COR-L47 (cell line): ENCODE results near the gene SLC27A3.

Source experiments
- DNase-seq: peaks from one replicate; lab custom pipeline; 2025; lab: John Stamatoyannopoulos, UW

SLC27A3 gene

DNA sequence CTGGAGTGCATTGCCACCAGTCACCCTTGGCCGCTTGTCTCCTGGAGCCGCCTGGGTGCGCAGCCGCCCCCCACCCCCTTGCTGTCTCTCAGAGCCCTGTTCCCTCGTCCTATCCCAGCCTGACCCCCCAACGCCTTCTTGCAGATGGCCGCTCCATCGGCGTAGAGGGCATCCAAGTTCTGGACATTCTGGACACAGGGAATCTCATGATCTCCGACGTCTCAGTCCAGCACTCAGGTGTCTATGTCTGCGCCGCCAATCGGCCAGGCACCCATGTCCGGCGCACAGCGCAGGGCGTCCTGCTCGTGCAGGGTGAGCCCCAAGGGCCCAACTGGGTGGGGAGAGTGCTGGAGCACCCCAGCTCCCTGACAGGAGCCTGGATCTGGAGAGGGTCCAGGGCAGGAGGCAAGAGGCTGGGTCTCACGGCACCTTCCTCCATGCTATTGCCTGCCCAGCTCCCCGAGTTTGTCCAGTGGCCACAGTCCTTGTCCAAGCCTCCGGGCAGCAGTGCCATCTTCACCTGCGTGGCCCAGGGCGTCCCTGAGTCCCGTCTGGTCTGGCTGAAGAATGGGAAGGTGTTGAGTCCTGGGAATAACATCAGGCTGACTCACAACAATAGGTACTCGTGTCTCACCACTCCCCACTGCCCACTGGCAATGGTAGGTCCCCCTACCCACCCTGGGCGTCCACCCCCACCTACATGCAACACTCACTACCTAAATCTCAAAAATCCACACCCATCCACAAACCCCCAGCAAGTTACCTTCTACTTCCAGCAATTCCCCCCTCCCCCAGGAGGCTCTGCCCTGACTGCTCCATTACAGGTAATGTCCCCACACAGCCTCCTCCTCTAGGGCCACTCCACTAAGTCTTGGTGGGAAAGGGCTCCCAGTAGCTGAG is 24.6 kb downstream of the SLC27A3 start:
- DNase-seq = no peak

DNA sequence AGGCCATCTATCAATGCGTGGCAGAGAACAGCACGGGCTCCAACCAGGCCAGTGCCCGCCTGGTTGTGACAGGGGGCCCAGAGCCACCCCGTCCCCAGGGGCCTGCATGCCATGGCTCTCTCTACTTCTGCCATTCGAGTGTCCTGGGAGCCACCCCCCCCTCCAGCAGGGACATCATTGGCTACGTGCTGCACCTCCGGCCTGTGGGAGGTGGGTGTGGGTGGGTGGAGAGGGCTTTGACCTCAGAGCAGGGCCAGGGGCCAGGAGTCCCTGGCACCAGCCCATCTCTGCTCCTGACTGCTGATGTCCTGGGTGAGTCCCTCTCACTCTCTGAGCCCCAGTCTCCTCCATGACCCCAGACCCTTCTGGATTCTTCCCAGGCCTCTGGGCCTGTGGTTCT is 25.3 kb downstream of the SLC27A3 start:
- no peak for DNase-seq

DNA sequence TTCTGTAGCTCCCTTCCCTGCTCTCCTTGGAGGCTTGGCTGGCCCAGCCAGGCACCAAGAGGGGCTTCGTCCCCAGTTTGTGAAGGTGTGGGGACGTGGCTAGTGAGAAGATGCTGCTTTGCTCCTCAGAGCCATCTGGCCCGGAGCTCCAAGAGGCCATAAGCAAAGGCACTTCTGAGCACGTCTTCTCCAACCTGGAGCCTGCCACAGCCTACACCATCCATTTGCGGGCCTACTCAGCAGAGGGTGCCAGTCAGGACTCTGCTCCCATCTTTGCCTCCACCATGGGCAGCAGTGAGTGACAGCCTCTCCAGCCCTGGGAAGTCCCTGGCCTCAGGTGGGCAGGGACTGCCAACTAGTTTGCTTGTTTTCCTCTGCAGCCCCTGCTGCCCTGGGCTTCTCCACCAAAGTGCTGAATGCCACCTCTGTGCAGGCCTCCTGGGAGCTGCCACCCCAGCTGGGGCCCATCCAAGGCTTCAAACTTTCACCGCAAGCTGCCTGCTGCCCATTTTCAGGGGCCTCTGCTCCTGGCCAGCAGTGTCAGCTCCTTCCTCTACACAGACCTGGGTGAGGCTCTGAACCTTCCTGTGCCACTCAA is 25.9 kb downstream of the SLC27A3 start:
- DNase-seq = no peak

DNA sequence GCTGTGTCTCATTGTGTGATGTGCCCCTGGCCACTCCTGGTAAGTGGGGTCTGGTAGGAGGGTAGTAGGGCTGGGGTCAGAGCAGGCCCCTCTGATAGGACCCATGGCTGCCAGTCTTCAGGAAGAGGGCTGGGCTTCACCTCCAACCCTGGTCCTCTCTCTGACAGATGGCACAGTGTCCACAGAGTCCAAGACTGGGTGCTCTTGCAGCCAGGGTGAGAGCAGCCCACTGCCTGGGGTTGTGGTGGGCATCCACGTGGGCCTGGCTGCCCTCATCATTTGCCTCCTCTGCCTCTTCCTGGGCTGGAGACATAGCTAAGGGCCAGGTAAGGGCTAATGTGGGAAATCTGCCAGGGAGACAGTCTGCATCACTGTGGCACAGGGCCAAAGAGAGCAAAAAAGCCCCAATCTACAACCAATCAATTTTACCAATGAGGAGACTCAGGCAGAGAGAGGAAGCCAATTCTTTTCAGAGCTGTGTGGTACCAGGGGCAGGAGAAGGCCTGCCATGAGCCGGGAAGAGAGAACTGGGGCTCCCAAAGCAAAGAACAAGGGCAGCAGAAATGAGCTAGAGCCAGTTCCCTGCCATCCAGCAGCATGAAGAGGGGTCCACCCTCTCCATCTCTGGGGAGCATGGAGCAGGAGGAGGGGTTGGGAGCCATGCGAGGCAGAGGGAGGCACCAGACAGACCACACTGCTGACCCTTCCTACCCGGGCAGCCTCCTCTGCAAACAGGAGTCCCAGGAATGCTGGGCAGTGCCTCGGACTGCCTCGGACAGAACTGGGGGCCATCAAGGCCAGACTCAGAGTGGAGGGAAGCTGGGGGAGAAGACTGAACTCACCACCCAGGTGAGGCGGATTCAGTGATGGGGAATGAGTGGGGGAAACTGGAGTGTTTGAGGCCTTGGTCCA is 26.8 kb downstream of the SLC27A3 start:
- no peak for DNase-seq

DNA sequence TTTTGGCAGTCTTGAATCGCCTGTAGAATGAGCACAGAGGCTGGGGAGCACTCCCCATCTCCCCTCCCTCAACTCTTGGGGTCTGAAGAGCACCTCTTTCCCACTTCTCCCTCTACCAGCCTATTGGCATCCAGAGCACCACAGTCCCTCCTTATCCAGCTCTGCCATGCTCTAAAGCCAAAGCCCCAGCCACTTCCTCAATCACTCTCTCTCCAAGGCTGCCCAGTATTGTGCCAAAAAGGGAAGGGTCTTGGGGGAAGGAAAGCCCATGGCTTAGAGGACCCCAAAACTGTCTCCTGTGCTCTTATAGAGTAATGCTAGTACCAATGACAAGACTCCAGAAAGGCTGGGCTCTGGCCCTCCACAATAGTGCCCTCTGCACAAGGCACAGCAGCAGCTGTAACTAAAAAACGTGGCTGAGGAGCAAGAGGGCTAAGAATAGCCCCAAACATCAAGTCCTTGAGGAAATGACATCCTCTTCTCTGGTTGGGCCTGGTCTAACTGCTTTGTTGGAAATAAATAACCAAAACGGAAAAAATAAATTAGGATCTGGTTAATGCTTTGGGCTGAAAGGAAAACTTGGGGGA is 28.4 kb downstream of the SLC27A3 start:
- DNase-seq = no peak

DNA sequence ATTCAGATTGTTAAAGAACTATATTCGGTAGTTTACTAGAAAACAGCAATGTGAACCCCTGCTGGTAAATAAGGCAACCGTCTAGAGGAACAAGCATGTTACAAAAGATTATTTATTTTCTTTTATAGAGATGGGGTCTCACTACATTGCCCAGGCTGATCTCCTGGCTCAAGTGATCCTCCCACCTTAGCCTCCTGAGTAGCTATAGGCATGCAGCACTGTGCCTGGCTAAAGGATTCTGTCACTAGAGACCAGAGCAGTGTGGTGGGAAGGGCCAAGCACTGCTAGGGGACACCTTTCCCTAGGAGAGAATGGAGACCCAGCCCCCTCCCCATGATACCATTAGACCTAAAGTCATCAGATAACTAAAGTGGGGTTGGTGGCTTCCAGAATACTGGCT is 28.9 kb downstream of the SLC27A3 start:
- DNase-seq = no peak

DNA sequence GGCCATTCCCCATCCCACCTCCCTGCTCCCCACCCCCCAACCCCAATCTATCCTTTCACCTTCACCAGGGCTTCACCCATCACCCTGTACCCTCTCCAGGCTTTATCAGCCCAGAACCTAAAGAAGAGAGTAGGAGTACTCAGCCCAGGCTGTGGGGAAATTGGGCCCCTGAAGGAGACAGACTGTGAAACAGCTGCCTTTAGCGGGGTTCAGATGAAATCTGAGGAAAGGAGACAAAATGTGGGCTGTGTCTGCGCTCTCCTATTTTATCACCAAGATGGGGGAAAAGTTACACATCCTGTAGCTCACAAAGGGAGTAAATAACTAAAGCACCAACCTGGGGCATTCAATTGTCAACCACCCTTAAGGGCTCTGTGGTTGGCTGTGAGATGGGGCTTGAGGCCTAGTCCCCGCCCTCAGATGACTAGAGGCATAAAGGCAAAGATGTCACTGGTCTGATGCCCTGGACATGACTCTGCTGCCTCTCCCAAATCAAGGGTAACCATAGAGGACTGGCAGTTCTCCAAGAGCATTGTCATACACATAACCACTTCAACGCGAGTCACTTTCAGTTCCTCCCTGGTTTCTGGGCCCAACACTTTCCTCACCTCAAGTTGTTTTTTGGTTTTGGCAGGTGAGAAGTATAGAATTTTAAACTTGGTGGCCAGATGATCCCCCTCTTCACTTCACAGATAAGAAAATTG is 30.0 kb downstream of the SLC27A3 start:
- DNase-seq = no peak

DNA sequence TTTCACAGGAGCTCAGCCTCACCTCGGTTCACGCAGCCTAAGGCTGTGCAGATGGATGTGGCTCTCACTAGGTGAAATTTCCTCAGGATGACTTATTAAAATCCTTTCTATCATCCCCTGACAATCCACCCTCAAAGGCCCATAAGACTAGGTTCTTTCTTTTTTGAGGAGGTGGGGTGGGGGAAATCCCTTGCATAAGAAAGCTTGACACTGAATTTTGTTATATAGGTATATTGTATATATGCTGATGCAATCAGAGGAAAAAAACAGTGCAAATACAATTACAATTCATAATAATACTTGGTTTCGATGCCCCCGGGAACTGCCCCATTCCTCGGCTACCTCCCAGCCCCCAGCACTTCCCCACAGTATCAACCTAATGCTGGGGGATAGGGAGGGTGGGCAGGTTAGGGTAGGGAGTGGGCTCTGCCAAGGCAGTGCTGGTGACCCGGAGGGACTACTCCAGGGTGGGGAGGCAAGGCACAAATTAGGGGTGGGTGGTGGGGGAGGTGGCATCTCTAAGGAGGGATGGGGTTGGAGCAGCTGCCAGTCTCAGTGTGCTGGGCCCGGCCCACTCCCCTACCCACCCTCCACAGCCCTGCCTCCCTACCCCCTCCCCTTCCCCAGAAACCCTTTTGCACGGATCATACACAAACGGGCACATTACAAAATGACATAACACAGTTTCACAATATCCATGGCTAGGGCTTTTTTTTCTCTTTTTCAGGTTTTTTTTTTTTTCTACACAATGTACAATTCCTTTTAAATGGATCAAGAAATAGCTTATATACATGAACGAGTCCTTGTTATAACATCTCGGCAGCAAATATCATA is 30.9 kb downstream of the SLC27A3 start:
- DNase-seq = no peak

DNA sequence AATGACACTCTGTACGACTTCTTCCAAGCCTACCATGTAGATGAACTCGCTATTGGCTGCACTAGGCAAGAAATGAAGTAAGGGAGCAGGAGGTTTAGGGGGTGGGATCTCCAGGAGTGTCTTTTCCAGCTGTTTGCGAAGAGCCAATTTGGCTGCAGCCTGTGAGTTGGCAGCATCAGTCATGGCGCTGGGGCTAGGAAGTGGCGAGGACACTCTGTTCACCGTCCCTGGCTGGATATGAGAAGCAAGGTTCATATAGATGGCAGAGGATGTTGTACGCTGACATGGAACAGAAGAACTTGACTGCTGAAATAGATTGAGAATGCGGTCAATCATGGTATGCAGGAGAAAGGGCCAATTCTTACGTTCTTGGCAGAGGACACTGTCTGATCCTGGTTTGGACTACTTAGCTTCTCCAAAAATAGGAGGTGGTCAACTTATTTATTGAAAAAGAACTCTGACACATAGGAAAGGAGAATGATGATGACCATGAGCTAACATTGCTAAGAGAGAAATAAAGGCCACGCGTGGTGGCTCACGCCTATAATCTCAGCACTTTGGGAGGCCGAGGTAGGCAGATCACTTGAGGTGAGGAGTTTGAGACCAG is 41.2 kb downstream of the SLC27A3 start:
- DNase-seq = no peak

DNA sequence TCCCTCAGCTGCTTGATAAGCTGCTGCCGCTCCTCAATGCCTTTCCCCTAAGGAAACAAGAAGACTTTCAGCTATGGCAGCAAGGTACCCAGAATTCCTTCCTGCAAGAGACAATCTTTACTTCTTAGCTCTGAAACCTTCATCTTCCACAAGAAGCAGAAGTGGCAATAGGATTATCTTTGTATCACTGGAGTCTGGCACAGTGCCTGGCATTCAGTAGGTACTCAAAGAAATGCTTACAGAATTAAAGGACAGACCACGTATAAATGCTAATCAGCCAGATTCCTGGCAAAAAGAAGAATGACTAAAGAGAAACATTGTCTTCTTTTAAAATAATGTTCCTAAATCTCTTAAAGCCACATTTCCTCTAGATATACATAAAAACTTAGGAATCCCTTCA is 43.7 kb downstream of the SLC27A3 start:
- no peak for DNase-seq

DNA sequence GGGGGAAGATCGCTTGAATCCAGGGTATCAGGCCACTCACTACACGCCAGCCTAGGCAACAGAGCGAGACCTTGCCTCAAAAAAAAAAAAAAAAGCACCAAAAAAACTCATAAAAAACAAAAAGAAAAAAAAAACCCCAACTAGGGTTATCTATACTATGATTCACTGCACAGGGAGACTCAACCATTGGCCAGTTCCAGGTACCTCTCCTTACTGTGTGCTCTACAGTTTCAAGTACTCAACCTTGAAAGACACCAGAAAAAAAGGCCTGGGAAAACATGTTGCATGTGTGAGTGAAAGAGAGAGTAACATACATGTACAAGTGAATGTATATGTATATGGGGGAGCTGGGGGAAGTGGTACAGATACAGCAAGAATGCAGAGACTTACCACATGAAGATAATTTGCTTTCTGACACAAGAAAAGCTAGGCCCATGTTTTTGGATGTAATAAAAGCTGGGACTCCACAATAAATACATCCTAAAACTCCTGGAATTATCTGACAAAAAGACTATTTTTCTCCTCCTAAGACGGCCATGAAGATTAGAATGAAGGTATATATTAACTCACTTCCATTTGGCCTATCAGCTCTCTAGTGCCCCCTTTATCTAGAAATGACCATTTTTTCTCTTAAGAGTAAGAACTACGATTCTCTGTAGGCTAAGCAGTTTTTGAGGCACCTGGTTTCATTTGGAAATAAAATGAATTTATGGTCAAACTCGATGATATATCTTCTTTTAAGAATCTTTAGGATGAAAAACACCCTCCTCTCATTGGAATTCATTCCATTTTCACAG is 52.2 kb downstream of the SLC27A3 start:
- DNase-seq = no peak
